ENCODE results near the gene VCX3B. TPM values are rescaled to one million over a fixed set of nuclear protein-coding genes. Genes with fewer than 3 reads are reported as not detected.
A peak's percentile ranks its signal among the peaks of the same experiment; 100 is the strongest.
"Not testable (repeated sequence)": the region's sequence is repeated elsewhere in the genome, so short reads cannot be mapped to it uniquely, and the experiment has no call there.

The VCX3B gene
- not detected in 2 replicates for total RNA-seq (2014; rRNA removed; shearing (Covaris generic))

GRCh38 chrX:8464530-8464929 is at the start of gene VCX3B:
VCX3B (plus strand) TSS chrX:8464830; CDS start chrX:8465451, 621 bp downstream.
- not testable (repeated sequence) for DNase-seq (ENCODE audit: low spot score)

GRCh38 chrX:8418301-8418700 is 46.3 kb upstream of the VCX3B start:
- DNase-seq (ENCODE audit: low spot score) = no peak

GRCh38 chrX:8424912-8425311 is 39.7 kb upstream of the VCX3B start:
- DNase-seq (ENCODE audit: low spot score) = no peak

DNA sequence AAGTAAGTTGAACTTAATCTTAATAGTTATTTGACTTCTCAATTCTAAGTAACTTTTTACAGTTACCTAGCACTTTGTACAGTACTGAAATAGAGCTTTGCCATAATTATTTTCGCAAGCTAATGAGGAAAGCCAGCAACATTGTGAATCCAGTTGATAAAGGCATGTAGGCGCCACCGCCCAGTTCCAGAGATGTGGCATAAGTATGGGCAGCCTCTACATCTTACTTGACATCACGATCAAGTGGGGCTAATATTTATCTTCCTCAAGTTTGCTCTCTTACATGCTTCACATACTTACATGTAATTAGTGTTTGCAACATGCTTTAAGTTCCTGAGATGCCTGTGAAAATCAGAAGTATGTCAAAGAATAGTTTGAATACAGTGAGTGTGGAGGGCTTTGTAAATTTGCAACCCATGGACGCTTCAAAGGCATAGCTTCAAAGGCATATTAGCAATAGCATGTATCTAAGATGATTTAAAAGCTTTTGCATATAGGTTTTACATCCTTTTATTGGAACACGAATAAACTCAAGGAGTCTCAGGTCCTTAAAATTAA is 34.9 kb upstream of the VCX3B start:
- no peak for DNase-seq (ENCODE audit: low spot score)

DNA sequence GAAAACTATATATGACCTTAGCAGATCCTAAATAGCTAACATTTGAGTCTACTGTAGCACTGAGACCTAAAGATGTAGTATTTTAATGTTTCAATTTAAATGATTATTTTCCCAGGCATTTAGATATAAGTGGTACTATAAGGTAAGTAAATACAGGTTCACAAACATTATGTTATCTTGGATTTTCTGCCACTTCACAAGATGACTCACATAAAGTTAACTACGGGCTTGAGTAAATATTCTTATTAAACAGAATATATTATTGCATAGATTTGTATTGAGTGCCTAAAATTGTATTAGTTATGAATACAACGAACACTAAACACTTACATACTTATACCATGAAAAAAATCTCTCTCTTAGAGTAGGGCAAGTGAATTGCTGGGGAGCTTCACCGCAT is 34.2 kb upstream of the VCX3B start:
- DNase-seq (ENCODE audit: low spot score) = no peak

DNA sequence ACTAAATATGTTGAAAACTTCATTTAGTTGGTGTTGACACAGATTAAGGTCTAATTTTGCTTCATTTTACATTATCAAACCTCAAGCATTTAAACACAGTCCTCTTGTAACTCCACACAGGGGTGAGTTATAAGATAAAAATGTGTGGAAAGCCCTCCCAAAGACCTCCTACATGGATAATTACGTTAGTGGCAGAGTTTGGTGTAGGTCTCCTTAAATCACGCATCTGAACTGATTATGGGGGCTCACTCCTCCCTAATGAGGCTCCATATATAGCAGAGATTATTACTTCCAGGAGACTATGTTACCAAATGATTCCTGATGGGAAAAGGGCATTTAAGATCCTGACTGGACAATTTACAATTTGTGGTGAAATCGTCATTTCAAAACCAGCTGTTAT is 32.2 kb upstream of the VCX3B start:
- DNase-seq (ENCODE audit: low spot score) = no peak

DNA sequence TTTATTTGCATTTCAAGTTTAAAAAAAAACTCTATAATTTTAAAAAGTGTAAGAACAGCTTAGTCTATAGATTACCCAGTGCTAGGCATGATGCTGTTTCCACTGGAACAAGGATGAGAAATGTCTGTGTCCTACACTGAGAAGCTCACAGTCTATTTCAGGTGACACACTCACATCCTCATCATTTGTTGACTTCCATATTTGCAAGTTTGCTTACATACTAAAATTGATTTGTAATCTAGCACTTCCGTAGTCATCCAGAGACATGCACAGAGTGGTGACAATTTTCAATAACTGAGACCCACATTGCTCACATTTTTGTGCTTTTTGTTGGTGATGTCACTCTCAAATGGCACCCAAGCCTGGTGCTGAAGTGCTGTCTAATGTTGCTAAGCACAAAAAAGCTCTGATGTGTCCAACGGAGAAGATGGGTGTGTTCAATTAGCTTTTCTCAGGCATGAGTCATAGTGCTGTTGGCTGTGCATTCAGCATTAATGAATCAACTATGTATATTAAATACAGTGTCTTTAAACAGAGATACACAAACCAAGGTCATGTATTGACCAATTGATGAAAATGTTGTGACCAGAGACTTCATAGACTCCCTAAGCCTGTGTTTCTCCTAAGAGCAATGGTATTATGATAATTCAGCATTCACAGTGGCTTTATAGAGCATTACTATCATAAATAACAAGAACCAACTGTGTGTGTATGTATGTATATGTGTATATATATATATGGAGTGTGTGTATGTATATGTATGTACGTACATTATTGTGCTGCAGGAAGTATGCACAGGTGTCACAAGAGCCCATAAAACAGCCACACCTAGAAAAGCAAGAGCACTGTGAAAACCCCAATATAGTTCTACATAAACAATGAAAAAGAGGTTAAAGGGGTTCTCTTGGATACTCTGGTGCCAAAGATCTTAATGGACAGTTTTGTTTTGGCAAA is 31.2 kb upstream of the VCX3B start:
- DNase-seq (ENCODE audit: low spot score) = no peak

GRCh38 chrX:8447368-8447767 is 17.3 kb upstream of the VCX3B start:
- DNase-seq (ENCODE audit: low spot score) = no peak

- not testable (repeated sequence) for DNase-seq (ENCODE audit: low spot score)
These were observed 12.3 kb upstream of the VCX3B start for GRCh38 chrX:8452343-8452742.

DNA sequence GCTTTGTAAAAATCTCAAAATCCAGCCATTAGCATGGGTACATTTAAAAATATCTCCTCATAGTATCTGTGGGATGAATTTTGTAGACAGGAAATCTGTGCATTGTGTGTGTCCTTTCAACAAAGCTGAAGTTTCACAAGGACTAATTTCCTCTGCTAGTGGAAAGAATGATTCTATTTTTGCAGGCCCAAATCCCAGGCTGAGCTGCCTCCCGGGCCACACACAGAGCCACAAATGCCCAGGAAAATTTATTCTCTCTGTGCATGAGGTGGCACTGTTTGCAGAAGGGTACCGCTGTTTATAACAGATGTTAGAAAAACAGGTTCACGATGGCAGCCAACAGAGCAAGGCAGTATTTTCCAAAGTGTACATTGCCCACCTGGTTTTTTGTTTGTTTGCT is 11.0 kb upstream of the VCX3B start:
- no peak for DNase-seq (ENCODE audit: low spot score)

DNA sequence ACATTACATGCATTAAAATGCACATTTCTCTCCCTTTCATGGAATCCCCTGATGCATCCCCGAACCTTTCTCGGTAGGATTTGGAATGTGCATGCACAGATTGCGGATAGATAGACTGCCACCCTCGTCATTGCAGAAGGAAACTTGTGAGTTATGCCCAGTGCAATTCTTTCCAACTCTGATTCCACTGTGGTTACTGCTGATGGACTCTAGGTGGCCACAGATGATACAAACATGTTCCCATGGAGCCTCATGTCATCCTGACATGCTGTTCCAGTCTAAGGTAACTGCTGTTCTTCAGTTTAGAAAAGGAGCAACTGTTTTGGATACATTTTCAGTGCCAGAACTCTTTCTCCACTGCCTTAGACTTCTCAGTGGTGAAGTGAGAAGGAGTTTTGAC is 9.1 kb upstream of the VCX3B start:
- DNase-seq (ENCODE audit: low spot score) = no peak

- DNase-seq (ENCODE audit: low spot score) = no peak
These were observed 2.1 kb upstream of the VCX3B start for GRCh38 chrX:8462488-8462887.

DNA sequence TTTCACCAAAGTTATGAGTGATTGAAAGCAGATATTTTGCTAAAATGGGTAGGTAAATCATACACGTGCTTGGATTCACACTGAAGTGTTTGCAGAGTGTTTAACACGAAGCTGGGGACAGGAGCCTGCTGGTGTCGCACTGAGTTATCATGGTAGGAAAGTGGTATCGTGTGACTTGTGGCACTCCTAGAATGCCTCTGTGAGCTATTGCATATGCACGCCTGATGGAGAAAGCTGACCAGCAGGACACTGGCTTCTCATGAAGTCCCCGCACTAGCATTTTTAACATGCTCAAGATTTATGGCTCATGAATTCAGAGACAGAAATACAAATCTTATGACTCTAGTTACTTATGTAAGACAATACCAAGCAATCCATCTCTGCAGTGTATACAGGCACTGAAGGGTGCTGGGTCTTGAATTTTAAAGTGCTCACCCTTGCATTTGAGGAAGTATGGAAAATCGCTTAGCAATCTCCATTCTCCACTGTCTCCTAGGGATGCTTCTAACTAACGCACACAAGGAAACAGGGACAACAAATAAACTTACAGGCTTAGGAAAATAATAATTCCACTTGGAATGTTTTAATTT is 19.8 kb downstream of the VCX3B start:
- no peak for DNase-seq (ENCODE audit: low spot score)

DNA sequence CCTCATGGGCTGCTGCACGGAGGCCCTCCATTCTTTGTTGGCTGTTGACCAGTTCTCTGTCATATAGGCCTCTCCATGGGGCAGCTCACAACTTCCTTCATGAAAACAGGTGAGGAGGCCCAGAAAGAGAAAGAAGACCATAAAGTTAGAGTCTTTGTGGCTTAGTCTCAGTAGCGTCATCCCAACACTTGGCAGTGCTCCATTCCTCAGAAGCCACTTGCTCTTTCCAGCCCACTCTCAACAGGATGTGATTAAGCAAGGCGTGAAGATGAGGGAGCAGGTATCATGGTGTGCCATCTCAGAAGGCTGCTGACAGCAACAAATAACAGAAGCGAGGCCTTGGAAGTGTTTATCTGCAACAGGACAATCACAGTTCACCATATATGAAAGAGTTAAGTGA is 30.4 kb downstream of the VCX3B start:
- DNase-seq (ENCODE audit: low spot score) = peak; percentile 10

- no peak for DNase-seq (ENCODE audit: low spot score)
These were observed 35.6 kb downstream of the VCX3B start for GRCh38 chrX:8500203-8500602.

- not testable (repeated sequence) for DNase-seq (ENCODE audit: low spot score)
These were observed 37.5 kb downstream of the VCX3B start for GRCh38 chrX:8502101-8502500.

GRCh38 chrX:8504451-8504850 is 39.8 kb downstream of the VCX3B start:
- peak; percentile 47 for DNase-seq (ENCODE audit: low spot score)
